Measurements from ENCODE around the gene DOCK8.
A peak's percentile ranks its signal among the peaks of the same experiment; 100 is the strongest.

The DOCK8 gene

GRCh38 chr9:436482-436881 lies 221.8 kb downstream of the DOCK8 start:
- no peak for DNase-seq

- no peak for DNase-seq
Measured at GRCh38 chr9:437066-437465, 222.4 kb downstream of the DOCK8 start.

- no peak for DNase-seq
Measured at GRCh38 chr9:437574-438001, 222.9 kb downstream of the DOCK8 start.

- no peak for DNase-seq
Measured at GRCh38 chr9:438066-438465, 223.4 kb downstream of the DOCK8 start.

- DNase-seq = no peak
Measured at GRCh38 chr9:438961-439768, 224.5 kb downstream of the DOCK8 start.

- DNase-seq = no peak
Measured at GRCh38 chr9:441126-441525, 226.5 kb downstream of the DOCK8 start.

GRCh38 chr9:444528-444927 lies 229.9 kb downstream of the DOCK8 start:
- no peak for DNase-seq

- DNase-seq = no peak
Measured at GRCh38 chr9:445033-445432, 230.4 kb downstream of the DOCK8 start.

GRCh38 chr9:446074-446699 lies 231.5 kb downstream of the DOCK8 start:
- DNase-seq = no peak

- no peak for DNase-seq
Measured at GRCh38 chr9:447230-448025, 232.8 kb downstream of the DOCK8 start.

- no peak for DNase-seq
Measured at GRCh38 chr9:450057-450456, 235.4 kb downstream of the DOCK8 start.

GRCh38 chr9:450561-450960 lies 235.9 kb downstream of the DOCK8 start:
- DNase-seq = no peak

- DNase-seq = no peak
Measured at GRCh38 chr9:453832-454231, 239.2 kb downstream of the DOCK8 start.

GRCh38 chr9:456365-456764 lies 241.7 kb downstream of the DOCK8 start:
- no peak for DNase-seq

- no peak for DNase-seq
Measured at GRCh38 chr9:458590-458989, 243.9 kb downstream of the DOCK8 start.

- no peak for DNase-seq
Measured at GRCh38 chr9:459491-460444, 245.1 kb downstream of the DOCK8 start.

GRCh38 chr9:462121-462520 lies 247.5 kb downstream of the DOCK8 start:
- no peak for DNase-seq

- peak; percentile 74 for DNase-seq
Measured at GRCh38 chr9:462606-463005, 247.9 kb downstream of the DOCK8 start.

GRCh38 chr9:463455-464171 lies 248.9 kb downstream of the DOCK8 start:
- DNase-seq = no peak

GRCh38 chr9:466747-467146 lies 252.1 kb downstream of the DOCK8 start:
- DNase-seq = no peak

- DNase-seq = no peak
Measured at GRCh38 chr9:468766-469426, 254.2 kb downstream of the DOCK8 start.
